Measurements from ENCODE around the gene NPIPB6.

DNA sequence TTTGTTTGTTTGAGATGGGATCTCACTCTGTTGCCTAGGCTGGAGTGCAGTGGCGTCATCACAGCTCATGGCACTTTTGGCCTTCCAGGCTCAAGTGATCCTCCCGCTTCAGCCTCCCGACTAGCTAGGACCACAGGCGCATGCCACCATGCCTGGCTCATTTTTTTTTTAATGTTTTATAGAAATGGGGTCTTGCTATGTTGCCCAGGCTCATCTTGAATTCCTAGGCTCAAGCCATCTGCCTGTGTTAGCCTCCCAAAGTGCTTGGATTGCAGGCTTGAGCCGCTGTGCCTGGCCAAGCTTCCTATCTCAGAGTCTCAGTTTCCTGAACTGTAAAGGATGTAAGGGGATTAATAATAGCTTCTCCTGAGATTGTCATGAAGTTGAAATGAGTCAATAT, 63.0 kb downstream of the NPIPB6 start:
- TF ChIP-seq EZH2phosphoT487 (IDR thresholded peaks at IDR 0.05; ENCODE audit: unreplicated experiment): no peak
- no peak for TF ChIP-seq EZH2 (IDR thresholded peaks at IDR 0.05; ENCODE audit: low read depth, unreplicated experiment)
- TF ChIP-seq, protein P1, sequence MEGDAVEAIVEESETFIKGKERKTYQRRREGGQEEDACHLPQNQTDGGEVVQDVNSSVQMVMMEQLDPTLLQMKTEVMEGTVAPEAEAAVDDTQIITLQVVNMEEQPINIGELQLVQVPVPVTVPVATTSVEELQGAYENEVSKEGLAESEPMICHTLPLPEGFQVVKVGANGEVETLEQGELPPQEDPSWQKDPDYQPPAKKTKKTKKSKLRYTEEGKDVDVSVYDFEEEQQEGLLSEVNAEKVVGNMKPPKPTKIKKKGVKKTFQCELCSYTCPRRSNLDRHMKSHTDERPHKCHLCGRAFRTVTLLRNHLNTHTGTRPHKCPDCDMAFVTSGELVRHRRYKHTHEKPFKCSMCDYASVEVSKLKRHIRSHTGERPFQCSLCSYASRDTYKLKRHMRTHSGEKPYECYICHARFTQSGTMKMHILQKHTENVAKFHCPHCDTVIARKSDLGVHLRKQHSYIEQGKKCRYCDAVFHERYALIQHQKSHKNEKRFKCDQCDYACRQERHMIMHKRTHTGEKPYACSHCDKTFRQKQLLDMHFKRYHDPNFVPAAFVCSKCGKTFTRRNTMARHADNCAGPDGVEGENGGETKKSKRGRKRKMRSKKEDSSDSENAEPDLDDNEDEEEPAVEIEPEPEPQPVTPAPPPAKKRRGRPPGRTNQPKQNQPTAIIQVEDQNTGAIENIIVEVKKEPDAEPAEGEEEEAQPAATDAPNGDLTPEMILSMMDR (conservative IDR thresholded peaks at IDR 0.05; ENCODE audit: low read depth in 2 of 2): no peak
- TF ChIP-seq, protein P2, sequence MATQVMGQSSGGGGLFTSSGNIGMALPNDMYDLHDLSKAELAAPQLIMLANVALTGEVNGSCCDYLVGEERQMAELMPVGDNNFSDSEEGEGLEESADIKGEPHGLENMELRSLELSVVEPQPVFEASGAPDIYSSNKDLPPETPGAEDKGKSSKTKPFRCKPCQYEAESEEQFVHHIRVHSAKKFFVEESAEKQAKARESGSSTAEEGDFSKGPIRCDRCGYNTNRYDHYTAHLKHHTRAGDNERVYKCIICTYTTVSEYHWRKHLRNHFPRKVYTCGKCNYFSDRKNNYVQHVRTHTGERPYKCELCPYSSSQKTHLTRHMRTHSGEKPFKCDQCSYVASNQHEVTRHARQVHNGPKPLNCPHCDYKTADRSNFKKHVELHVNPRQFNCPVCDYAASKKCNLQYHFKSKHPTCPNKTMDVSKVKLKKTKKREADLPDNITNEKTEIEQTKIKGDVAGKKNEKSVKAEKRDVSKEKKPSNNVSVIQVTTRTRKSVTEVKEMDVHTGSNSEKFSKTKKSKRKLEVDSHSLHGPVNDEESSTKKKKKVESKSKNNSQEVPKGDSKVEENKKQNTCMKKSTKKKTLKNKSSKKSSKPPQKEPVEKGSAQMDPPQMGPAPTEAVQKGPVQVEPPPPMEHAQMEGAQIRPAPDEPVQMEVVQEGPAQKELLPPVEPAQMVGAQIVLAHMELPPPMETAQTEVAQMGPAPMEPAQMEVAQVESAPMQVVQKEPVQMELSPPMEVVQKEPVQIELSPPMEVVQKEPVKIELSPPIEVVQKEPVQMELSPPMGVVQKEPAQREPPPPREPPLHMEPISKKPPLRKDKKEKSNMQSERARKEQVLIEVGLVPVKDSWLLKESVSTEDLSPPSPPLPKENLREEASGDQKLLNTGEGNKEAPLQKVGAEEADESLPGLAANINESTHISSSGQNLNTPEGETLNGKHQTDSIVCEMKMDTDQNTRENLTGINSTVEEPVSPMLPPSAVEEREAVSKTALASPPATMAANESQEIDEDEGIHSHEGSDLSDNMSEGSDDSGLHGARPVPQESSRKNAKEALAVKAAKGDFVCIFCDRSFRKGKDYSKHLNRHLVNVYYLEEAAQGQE (IDR thresholded peaks at IDR 0.05; ENCODE audit: unreplicated experiment): no peak
- TF ChIP-seq JUNB (IDR thresholded peaks at IDR 0.05; ENCODE audit: unreplicated experiment): no peak
- TF ChIP-seq STAT1 (IDR thresholded peaks at IDR 0.05; ENCODE audit: unreplicated experiment): no peak
- no peak for TF ChIP-seq POLR2AphosphoS5 (IDR thresholded peaks at IDR 0.05; ENCODE audit: low read depth)
- no peak for TF ChIP-seq ZNF114 (CRISPR knock-in tag; IDR thresholded peaks at IDR 0.05)
- TF ChIP-seq, protein P3, sequence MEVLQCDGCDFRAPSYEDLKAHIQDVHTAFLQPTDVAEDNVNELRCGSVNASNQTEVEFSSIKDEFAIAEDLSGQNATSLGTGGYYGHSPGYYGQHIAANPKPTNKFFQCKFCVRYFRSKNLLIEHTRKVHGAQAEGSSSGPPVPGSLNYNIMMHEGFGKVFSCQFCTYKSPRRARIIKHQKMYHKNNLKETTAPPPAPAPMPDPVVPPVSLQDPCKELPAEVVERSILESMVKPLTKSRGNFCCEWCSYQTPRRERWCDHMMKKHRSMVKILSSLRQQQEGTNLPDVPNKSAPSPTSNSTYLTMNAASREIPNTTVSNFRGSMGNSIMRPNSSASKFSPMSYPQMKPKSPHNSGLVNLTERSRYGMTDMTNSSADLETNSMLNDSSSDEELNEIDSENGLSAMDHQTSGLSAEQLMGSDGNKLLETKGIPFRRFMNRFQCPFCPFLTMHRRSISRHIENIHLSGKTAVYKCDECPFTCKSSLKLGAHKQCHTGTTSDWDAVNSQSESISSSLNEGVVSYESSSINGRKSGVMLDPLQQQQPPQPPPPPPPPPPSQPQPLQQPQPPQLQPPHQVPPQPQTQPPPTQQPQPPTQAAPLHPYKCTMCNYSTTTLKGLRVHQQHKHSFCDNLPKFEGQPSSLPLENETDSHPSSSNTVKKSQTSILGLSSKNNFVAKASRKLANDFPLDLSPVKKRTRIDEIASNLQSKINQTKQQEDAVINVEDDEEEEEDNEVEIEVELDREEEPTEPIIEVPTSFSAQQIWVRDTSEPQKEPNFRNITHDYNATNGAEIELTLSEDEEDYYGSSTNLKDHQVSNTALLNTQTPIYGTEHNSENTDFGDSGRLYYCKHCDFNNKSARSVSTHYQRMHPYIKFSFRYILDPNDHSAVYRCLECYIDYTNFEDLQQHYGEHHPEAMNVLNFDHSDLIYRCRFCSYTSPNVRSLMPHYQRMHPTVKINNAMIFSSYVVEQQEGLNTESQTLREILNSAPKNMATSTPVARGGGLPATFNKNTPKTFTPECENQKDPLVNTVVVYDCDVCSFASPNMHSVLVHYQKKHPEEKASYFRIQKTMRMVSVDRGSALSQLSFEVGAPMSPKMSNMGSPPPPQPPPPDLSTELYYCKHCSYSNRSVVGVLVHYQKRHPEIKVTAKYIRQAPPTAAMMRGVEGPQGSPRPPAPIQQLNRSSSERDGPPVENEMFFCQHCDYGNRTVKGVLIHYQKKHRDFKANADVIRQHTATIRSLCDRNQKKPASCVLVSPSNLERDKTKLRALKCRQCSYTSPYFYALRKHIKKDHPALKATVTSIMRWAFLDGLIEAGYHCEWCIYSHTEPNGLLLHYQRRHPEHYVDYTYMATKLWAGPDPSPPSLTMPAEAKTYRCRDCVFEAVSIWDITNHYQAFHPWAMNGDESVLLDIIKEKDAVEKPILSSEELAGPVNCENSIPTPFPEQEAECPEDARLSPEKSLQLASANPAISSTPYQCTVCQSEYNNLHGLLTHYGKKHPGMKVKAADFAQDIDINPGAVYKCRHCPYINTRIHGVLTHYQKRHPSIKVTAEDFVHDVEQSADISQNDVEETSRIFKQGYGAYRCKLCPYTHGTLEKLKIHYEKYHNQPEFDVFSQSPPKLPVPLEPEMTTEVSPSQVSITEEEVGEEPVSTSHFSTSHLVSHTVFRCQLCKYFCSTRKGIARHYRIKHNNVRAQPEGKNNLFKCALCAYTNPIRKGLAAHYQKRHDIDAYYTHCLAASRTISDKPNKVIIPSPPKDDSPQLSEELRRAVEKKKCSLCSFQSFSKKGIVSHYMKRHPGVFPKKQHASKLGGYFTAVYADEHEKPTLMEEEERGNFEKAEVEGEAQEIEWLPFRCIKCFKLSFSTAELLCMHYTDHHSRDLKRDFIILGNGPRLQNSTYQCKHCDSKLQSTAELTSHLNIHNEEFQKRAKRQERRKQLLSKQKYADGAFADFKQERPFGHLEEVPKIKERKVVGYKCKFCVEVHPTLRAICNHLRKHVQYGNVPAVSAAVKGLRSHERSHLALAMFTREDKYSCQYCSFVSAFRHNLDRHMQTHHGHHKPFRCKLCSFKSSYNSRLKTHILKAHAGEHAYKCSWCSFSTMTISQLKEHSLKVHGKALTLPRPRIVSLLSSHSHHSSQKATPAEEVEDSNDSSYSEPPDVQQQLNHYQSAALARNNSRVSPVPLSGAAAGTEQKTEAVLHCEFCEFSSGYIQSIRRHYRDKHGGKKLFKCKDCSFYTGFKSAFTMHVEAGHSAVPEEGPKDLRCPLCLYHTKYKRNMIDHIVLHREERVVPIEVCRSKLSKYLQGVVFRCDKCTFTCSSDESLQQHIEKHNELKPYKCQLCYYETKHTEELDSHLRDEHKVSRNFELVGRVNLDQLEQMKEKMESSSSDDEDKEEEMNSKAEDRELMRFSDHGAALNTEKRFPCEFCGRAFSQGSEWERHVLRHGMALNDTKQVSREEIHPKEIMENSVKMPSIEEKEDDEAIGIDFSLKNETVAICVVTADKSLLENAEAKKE (CRISPR knock-in tag; IDR thresholded peaks at IDR 0.05): no peak
- TF ChIP-seq, protein P4, sequence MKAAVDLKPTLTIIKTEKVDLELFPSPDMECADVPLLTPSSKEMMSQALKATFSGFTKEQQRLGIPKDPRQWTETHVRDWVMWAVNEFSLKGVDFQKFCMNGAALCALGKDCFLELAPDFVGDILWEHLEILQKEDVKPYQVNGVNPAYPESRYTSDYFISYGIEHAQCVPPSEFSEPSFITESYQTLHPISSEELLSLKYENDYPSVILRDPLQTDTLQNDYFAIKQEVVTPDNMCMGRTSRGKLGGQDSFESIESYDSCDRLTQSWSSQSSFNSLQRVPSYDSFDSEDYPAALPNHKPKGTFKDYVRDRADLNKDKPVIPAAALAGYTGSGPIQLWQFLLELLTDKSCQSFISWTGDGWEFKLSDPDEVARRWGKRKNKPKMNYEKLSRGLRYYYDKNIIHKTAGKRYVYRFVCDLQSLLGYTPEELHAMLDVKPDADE (IDR thresholded peaks at IDR 0.05): no peak
- no peak for TF ChIP-seq CREB1 (CRISPR knock-in tag; IDR thresholded peaks at IDR 0.05; ENCODE audit: low read depth)
- TF ChIP-seq NANOG (IDR thresholded peaks at IDR 0.05; ENCODE audit: borderline replicate concordance): no peak
